HEK293 (cell line): ENCODE data around the gene LCE1F.

Experiments
- CTCF ChIA-PET: fragments of 350-600 bp; formaldehyde crosslinking; extraction: SDS; loops from one replicate; lab custom pipeline; 2021; ENCODE audit warnings: antibody characterized with exemption; lab: Yijun Ruan, JAX
- POLR2A ChIA-PET: fragments of 300-600 bp; formaldehyde crosslinking; extraction: SDS; loops from one replicate; lab custom pipeline; 2020; ENCODE audit warnings: antibody characterized with exemption, inconsistent platforms; lab: Yijun Ruan, JAX
- H3K27ac ChIP-seq: fragments of 200-500 bp; sonication (Bioruptor generic); 2 replicates; pipeline ENCODE4 v1.5.1; 2014; ENCODE audit warnings: low read depth, low read length, control low read depth, inconsistent platforms; ENCODE audit errors: extremely low read depth
- H3K36me3 ChIP-seq, 2 experiments: fragments of 200-500 bp in 1 of 2; sonication (Bioruptor generic) in 1 of 2; 1 replicate in 1 of 2; 2 replicates in 1 of 2; pipeline ENCODE4 v1.5.1; 2014 to 2017; ENCODE audit warnings: inconsistent platforms in 2 of 2, low read length in 2 of 2; ENCODE audit not compliant: control insufficient read depth in 2 of 2, insufficient read depth in 1 of 2
- H3K4me1 ChIP-seq: fragments of 200-500 bp; sonication (Bioruptor generic); 2 replicates; pipeline ENCODE4 v1.5.1; 2014; ENCODE audit warnings: mild to moderate bottlenecking, low read length, inconsistent platforms; ENCODE audit not compliant: control insufficient read depth, insufficient read depth
- H3K4me3 ChIP-seq: 2 replicates; pipeline ENCODE4 v1.5.1; 2011; ENCODE audit warnings: low read depth, mild to moderate bottlenecking, control low read depth, low read length, moderate library complexity
- H3K9me3 ChIP-seq: fragments of 200-500 bp; sonication (Bioruptor generic); 2 replicates; pipeline ENCODE4 v1.5.1; 2014; ENCODE audit warnings: low read depth, low read length, inconsistent platforms; ENCODE audit not compliant: control insufficient read depth, insufficient read depth
- ELK4 ChIP-seq: IDR thresholded peaks from 2 replicates; pipeline ENCODE4 v1.6.1; 2011; ENCODE audit warnings: mild to moderate bottlenecking, low read depth, low read length, borderline replicate concordance
- HOXD13 ChIP-seq: sonication (generic); formaldehyde crosslinking; IDR thresholded peaks from 2 replicates; pipeline ENCODE4 v1.8.0; 2022; ENCODE audit warnings: missing genetic modification reagents, borderline replicate concordance
- KLF8 ChIP-seq: fragments of 450-650 bp; formaldehyde crosslinking; IDR thresholded peaks from 2 replicates; pipeline ENCODE4 v1.5.1; 2016; ENCODE audit warnings: missing biosample characterization, missing genetic modification characterization
- MEIS1 ChIP-seq: sonication (generic); formaldehyde crosslinking; IDR thresholded peaks from 2 replicates; pipeline ENCODE4 v1.8.1; 2022; ENCODE audit warnings: missing genetic modification reagents, mild to moderate bottlenecking, borderline replicate concordance
- MYNN ChIP-seq: fragments of 450-650 bp; formaldehyde crosslinking; IDR thresholded peaks from 2 replicates; pipeline ENCODE4 v1.5.1; 2016; ENCODE audit warnings: missing biosample characterization, missing genetic modification characterization, borderline replicate concordance
- SCRT2 ChIP-seq: fragments of 450-650 bp; formaldehyde crosslinking; IDR thresholded peaks from 2 replicates; pipeline ENCODE4 v1.5.1; 2016; ENCODE audit warnings: missing biosample characterization, missing genetic modification characterization
- SP7 ChIP-seq: fragments of 450-650 bp; formaldehyde crosslinking; IDR thresholded peaks from 2 replicates; pipeline ENCODE4 v1.5.1; 2016; ENCODE audit warnings: missing biosample characterization, missing genetic modification characterization
- ZBTB44 ChIP-seq: fragments of 450-650 bp; IDR thresholded peaks from 2 replicates; pipeline ENCODE4 v1.5.1; 2018; ENCODE audit warnings: missing biosample characterization, mild to moderate bottlenecking, missing genetic modification characterization
- ZBTB48 ChIP-seq: fragments of 450-650 bp; formaldehyde crosslinking; IDR thresholded peaks from 2 replicates; pipeline ENCODE4 v1.5.1; 2016; ENCODE audit warnings: missing biosample characterization, missing genetic modification characterization
- ZBTB7A ChIP-seq: fragments of 450-650 bp; formaldehyde crosslinking; IDR thresholded peaks from 2 replicates; pipeline ENCODE4 v1.5.1; 2016; ENCODE audit warnings: low read depth, missing biosample characterization, missing genetic modification characterization
- ZBTB8A ChIP-seq: fragments of 450-650 bp; formaldehyde crosslinking; IDR thresholded peaks from 2 replicates; pipeline ENCODE4 v1.5.1; 2016; ENCODE audit warnings: missing biosample characterization, missing genetic modification characterization
- ZNF114 ChIP-seq: fragments of 450-650 bp; formaldehyde crosslinking; IDR thresholded peaks from 2 replicates; pipeline ENCODE4 v1.5.0; 2017; ENCODE audit warnings: missing biosample characterization, missing genetic modification characterization
- ZNF132 ChIP-seq: fragments of 450-650 bp; formaldehyde crosslinking; IDR thresholded peaks from 2 replicates; pipeline ENCODE4 v1.5.1; 2017; ENCODE audit warnings: missing biosample characterization, missing genetic modification characterization, borderline replicate concordance
- ZNF140 ChIP-seq: fragments of 450-650 bp; formaldehyde crosslinking; IDR thresholded peaks from 2 replicates; pipeline ENCODE4 v1.5.1; 2016; ENCODE audit warnings: missing biosample characterization, missing genetic modification characterization
- ZNF155 ChIP-seq: fragments of 450-650 bp; formaldehyde crosslinking; IDR thresholded peaks from 2 replicates; pipeline ENCODE4 v1.5.1; 2016; ENCODE audit warnings: missing biosample characterization, missing genetic modification characterization
- ZNF157 ChIP-seq: fragments of 450-650 bp; formaldehyde crosslinking; IDR thresholded peaks from 2 replicates; pipeline ENCODE4 v1.5.1; 2016; ENCODE audit warnings: missing biosample characterization, missing genetic modification characterization
- ZNF211 ChIP-seq: fragments of 450-650 bp; formaldehyde crosslinking; IDR thresholded peaks from 2 replicates; pipeline ENCODE4 v1.5.1; 2016; ENCODE audit warnings: low read depth, missing biosample characterization, missing genetic modification characterization
- ZNF24 ChIP-seq: fragments of 450-650 bp; formaldehyde crosslinking; IDR thresholded peaks from 2 replicates; pipeline ENCODE4 v1.5.1; 2016; ENCODE audit warnings: missing biosample characterization, missing genetic modification characterization
- ZNF26 ChIP-seq: fragments of 450-650 bp; formaldehyde crosslinking; IDR thresholded peaks from 2 replicates; pipeline ENCODE4 v1.5.1; 2016; ENCODE audit warnings: missing biosample characterization, missing genetic modification characterization
- ZNF274 ChIP-seq, 2 experiments: fragments of 200-500 bp in 1 of 2; fragments of 450-650 bp in 1 of 2; sonication (Bioruptor generic) in 1 of 2; formaldehyde crosslinking in 1 of 2; IDR thresholded peaks; 2 replicates each; pipeline versions ENCODE4 v1.5.1 to v1.6.1; 2014 to 2016; ENCODE audit warnings: borderline replicate concordance in 1 of 2, inconsistent platforms in 1 of 2, low read length in 1 of 2, missing biosample characterization in 1 of 2, missing genetic modification characterization in 1 of 2
- ZNF426 ChIP-seq: fragments of 450-650 bp; formaldehyde crosslinking; IDR thresholded peaks from 2 replicates; pipeline ENCODE4 v1.5.1; 2017; ENCODE audit warnings: missing biosample characterization, missing genetic modification characterization, mild to moderate bottlenecking, inconsistent platforms, moderate library complexity
- ZNF549 ChIP-seq: fragments of 450-650 bp; IDR thresholded peaks from 2 replicates; pipeline ENCODE4 v1.5.1; 2018; ENCODE audit warnings: missing biosample characterization, missing genetic modification characterization, mild to moderate bottlenecking, inconsistent platforms, moderate library complexity
- ZNF560 ChIP-seq: fragments of 450-650 bp; formaldehyde crosslinking; IDR thresholded peaks from 2 replicates; pipeline ENCODE4 v1.5.1; 2017; ENCODE audit warnings: missing biosample characterization, missing genetic modification characterization, borderline replicate concordance
- ZNF610 ChIP-seq: fragments of 450-650 bp; formaldehyde crosslinking; IDR thresholded peaks from 2 replicates; pipeline ENCODE4 v1.5.1; 2016; ENCODE audit warnings: missing biosample characterization, missing genetic modification characterization, borderline replicate concordance
- ZNF654 ChIP-seq: fragments of 450-650 bp; formaldehyde crosslinking; IDR thresholded peaks from 2 replicates; pipeline ENCODE4 v1.5.1; 2016; ENCODE audit warnings: low read depth, missing biosample characterization, missing genetic modification characterization
- ZNF677 ChIP-seq: fragments of 450-650 bp; IDR thresholded peaks from 2 replicates; pipeline ENCODE4 v1.5.0; 2018; ENCODE audit warnings: missing biosample characterization, mild to moderate bottlenecking, missing genetic modification characterization, moderate library complexity
- ZSCAN23 ChIP-seq: fragments of 450-650 bp; formaldehyde crosslinking; IDR thresholded peaks from 2 replicates; pipeline ENCODE4 v1.5.1; 2016; ENCODE audit warnings: missing biosample characterization, missing genetic modification characterization
- ZXDB ChIP-seq: fragments of 450-650 bp; formaldehyde crosslinking; IDR thresholded peaks from 2 replicates; pipeline ENCODE4 v1.5.1; 2016; ENCODE audit warnings: missing biosample characterization, missing genetic modification characterization

LCE1F gene

GRCh38 chr1:152811671-152812070 is 36.7 kb downstream of the LCE1F start, which contains the start of gene LCE1B:
Gene LCE1B, plus strand, starts transcription at chr1:152811971. Its CDS starts 476 bp downstream, at chr1:152812447.
- no peak within 1 kb of the TSS for H3K27ac ChIP-seq
- ChIA-PET CTCF (no interaction called here), POLR2A (no interaction called here)
- H3K36me3 ChIP-seq, result no peaks in the 10 kb centered on the region
- TF ChIP-seq SCRT2, result no peak
- no peaks in the 10 kb centered on the region for H3K4me1 ChIP-seq
- H3K9me3 ChIP-seq, result no peaks in the 10 kb centered on the region
- H3K4me3 ChIP-seq, result no peak within 1 kb of the TSS

- TF ChIP-seq ZNF114 (tag by site-specific recombination), result no peak
- no peak for TF ChIP-seq ZNF426 (tag by site-specific recombination)
- TF ChIP-seq ZBTB8A (tag by site-specific recombination), result no peak
- TF ChIP-seq ZNF610 (tag by site-specific recombination), result no peak
- TF ChIP-seq ZNF157 (tag by site-specific recombination), result no peak
- no peak for TF ChIP-seq ZBTB7A
- no peak for TF ChIP-seq ZSCAN23
- no peak for TF ChIP-seq ZXDB
- TF ChIP-seq ZNF132 (tag by site-specific recombination), result no peak
- TF ChIP-seq ZNF140 (tag by site-specific recombination), result no peak
- no peak for TF ChIP-seq SP7 (tag by site-specific recombination)
- no peak for TF ChIP-seq ZNF211 (tag by site-specific recombination)
- TF ChIP-seq ZNF24 (tag by site-specific recombination), result no peak
- Histone ChIP-seq H3K36me3 (no peaks in the 10 kb centered on the region), H3K27ac (no peak overlapping the region), H3K9me3 (no peaks in the 10 kb centered on the region), H3K4me3 (no peak overlapping the region), H3K4me1 (no peaks in the 10 kb centered on the region)
- CTCF ChIA-PET, result no interaction called here
- POLR2A ChIA-PET, result no interaction called here
These were observed 42.4 kb downstream of the LCE1F start for GRCh38 chr1:152817309-152817708.

- Histone ChIP-seq H3K9me3 (no peaks in the 10 kb centered on the region), H3K4me1 (no peaks in the 10 kb centered on the region), H3K36me3 (no peaks in the 10 kb centered on the region), H3K27ac (no peak overlapping the region), H3K4me3 (no peak overlapping the region)
- ChIA-PET CTCF (no interaction called here), POLR2A (no interaction called here)
- TF ChIP-seq ZNF274 (IDR thresholded peaks at IDR 0.05; ENCODE audit: low read length) (no peak), ZNF274 (tag by site-specific recombination; IDR thresholded peaks at IDR 0.05; ENCODE audit: borderline replicate concordance) (no peak), MYNN (tag by site-specific recombination) (no peak), ZNF549 (tag by site-specific recombination) (no peak), ZBTB48 (tag by site-specific recombination) (no peak), ZNF26 (tag by site-specific recombination) (no peak), ELK4 (no peak), ZNF560 (tag by site-specific recombination) (no peak), KLF8 (no peak), MEIS1 (CRISPR knock-in tag) (no peak), HOXD13 (no peak), ZNF654 (no peak), ZNF677 (tag by site-specific recombination) (no peak), ZNF155 (no peak), ZBTB44 (no peak)
These were observed 48.4 kb downstream of the LCE1F start for GRCh38 chr1:152823294-152823693.
